PFSK-1 (cell line): ENCODE measurements around the gene PPRC1.

ENCODE experiments used
- POLR2AphosphoS5 ChIP-seq: IDR thresholded peaks from 2 replicates; pipeline ENCODE4 v1.6.1; 2012; ENCODE audit warnings: low read depth, mild to moderate bottlenecking, control low read depth, low read length, moderate library complexity
- REST ChIP-seq, 2 experiments: IDR thresholded peaks; 2 replicates each; pipeline versions ENCODE4 v1.6.1 to v1.8.0; 2011 to 2012; ENCODE audit warnings: low read depth in 2 of 2, low read length in 2 of 2, control low read depth in 1 of 2, inconsistent platforms in 1 of 2, mild to moderate bottlenecking in 1 of 2, moderate library complexity in 1 of 2; ENCODE audit not compliant: insufficient read depth in 1 of 2
- SIN3A ChIP-seq: IDR thresholded peaks from 2 replicates; pipeline ENCODE4 v1.6.1; 2012; ENCODE audit warnings: mild to moderate bottlenecking, low read length, moderate library complexity, borderline replicate concordance; ENCODE audit not compliant: insufficient read depth
- TAF1 ChIP-seq: IDR thresholded peaks from 2 replicates; pipeline ENCODE4 v1.6.1; 2012; ENCODE audit warnings: low read length, control low read depth, borderline replicate concordance; ENCODE audit not compliant: insufficient read depth

GRCh38 chr10:102147561-102147960 is 14.7 kb downstream of the PPRC1 start:
- no peak for TF ChIP-seq REST (IDR thresholded peaks at IDR 0.05; ENCODE audit: insufficient read depth in 1 of 2, low read depth in 2 of 2, low read length in 2 of 2)
- TF ChIP-seq TAF1, result no peak
- no peak; the same call in 1 of the 2 replicates for TF ChIP-seq POLR2AphosphoS5
- TF ChIP-seq SIN3A, result no peak
